Right cardiac atrium (tissue), 5 donors: ENCODE results near the gene TTC22. TPM values are rescaled to one million over a fixed set of nuclear protein-coding genes. Genes with fewer than 3 reads are reported as not detected.

Experiments used
- ATAC-seq, 2 donors: fragments of 200-7000 bp; cut with Tn5 transposase; one replicate each; pipeline versions ENCODE4 v1.8.0 to v1.9.1; 2020; ENCODE audit warnings: moderate library complexity in 2 of 2, mild to moderate bottlenecking in 1 of 2
- DNase-seq, 3 donors: peaks; one replicate each; pipeline ENCODE4 v3.0.0-alpha.2; 2020
- H3K27ac ChIP-seq: one replicate; pipeline ENCODE4 v1.5.1; 2013; ENCODE audit warnings: mild to moderate bottlenecking, low read length, control low read depth, moderate library complexity
- H3K27me3 ChIP-seq: one replicate; pipeline ENCODE4 v1.6.1; 2013; ENCODE audit not compliant: control insufficient read depth, insufficient read depth
- H3K4me1 ChIP-seq: one replicate; pipeline ENCODE4 v1.6.1; 2013; ENCODE audit warnings: low read length; ENCODE audit not compliant: control insufficient read depth, insufficient read depth
- H3K4me3 ChIP-seq: one replicate; pipeline ENCODE4 v1.5.1; 2013; ENCODE audit warnings: low read length, control low read depth
- H3K9me3 ChIP-seq: one replicate; pipeline ENCODE4 v1.6.1; 2013; ENCODE audit warnings: low read length; ENCODE audit not compliant: control insufficient read depth
- WGBS: extraction: QIAGEN DNeasy Blood & Tissue Kit; methylation state at CpG from one replicate; pipeline ENCODE4 v1.1.7; 2013; 5-methylcytosine and 5-hydroxymethylcytosine counted together
- intact Hi-C, 4 donors: fragments of 100-400 bp; cut with DNase I; formaldehyde crosslinking; loops; one replicate each; pipeline versions ENCODE4 v1.11.0 to v1.14.0; 2022 to 2023
- polyA plus RNA-seq: library from polyadenylated mRNA; stranded (reverse); fragments of 200-250 nt; gene quantifications from one replicate; pipeline ENCODE4 v1.2.3, GENCODE V29; 2013
- total RNA-seq, 4 donors: library from RNA; stranded (reverse); fragmentation: NEBNext Ultra II Directional; extraction: Animal tissue kit (Norgen Biotek cat#: 25700); gene quantifications; one replicate each; pipeline ENCODE4 v1.2.1, GENCODE V29; 2021
- donor health status: healthy with polysubstance abuse.
- donor health status: DM: no; HTN: yes; CAD: no.
- donor health status: DM: no; HTN: no; CAD: no.
- donor health status: DM: no; HTN: yes; CAD: no; lungs with severe emphysema.
- donor health status: DM: yes; HTN: yes; CAD: no.

TTC22 gene
- total and polyA plus RNA-seq, 5 donors: 0.05 to 0.17 (median 0.07) TPM; not detected in 1

DNA sequence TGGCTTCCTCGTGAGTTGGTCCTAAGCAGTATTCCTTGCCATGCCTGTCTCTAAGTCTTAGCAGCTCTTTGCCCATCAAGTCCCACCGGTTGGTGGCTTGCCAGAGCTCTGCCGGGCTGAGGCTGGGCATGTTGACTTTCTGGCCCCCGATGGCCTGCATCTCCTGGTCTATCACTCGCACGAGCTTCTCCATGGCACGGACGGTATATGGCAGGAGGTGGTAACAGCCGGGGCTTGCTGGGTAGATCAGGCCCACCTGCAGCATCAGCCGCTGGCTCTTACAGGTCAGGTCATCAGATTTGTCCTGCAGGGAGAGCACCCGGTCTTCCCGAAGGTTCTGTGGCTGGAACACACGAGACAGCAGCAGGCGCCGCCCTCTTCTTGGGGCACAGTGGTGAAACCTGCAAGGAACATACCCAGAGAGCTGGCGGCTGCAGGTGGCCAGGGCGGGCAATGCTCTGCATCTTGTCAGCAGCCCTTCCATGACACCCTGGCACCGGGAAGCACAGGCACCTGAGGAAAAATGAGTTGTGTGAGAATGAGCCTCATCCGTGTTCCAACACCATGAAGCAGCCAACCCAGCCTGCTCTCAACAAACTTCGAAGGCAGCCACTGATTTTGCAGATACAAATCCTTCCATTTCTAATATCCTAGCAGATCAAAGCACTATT lies 42.3 kb downstream of the TTC22 start:
- Histone ChIP-seq H3K4me3 (no peak overlapping the region), H3K27me3 (no peaks in the 10 kb centered on the region), H3K9me3 (no peaks in the 10 kb centered on the region), H3K4me1 (no peaks in the 10 kb centered on the region), H3K27ac (no peak overlapping the region)
- DNase-seq (no peak), ATAC-seq (no peak)
- intact Hi-C loops: loop anchor here in 1 of 4 donors (5.0 kb wide), 1 partner anchor 47 kb away; no protein-coding TSS in a partner anchor
- 91% methylated on average over 20 of the region's 20 CpGs for WGBS

DNA sequence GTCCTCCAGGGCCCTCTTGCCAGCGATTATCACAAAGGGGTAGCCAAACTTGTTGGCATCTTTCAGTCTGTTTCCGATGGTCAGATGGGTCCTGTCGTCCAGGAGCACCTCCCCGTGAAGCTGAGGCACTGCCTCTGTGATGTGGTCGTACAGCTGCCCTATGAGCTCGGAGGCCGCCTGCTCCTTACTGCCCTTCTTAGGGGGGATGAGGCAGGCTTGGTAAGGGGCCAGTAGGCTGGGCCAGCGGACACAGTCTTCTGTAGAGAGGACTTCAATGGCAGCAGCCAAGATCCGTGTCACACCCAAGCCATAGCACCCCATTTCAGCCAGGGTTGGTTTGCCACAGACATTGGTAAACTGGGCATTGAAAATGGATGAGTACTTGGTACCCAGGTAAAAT lies 43.3 kb downstream of the TTC22 start:
- intact Hi-C loops: loop anchor here in 1 of 4 donors (5.0 kb wide), 1 partner anchor 46 kb away; no protein-coding TSS in a partner anchor
- no peaks in the 10 kb centered on the region for H3K27me3 ChIP-seq

DNA sequence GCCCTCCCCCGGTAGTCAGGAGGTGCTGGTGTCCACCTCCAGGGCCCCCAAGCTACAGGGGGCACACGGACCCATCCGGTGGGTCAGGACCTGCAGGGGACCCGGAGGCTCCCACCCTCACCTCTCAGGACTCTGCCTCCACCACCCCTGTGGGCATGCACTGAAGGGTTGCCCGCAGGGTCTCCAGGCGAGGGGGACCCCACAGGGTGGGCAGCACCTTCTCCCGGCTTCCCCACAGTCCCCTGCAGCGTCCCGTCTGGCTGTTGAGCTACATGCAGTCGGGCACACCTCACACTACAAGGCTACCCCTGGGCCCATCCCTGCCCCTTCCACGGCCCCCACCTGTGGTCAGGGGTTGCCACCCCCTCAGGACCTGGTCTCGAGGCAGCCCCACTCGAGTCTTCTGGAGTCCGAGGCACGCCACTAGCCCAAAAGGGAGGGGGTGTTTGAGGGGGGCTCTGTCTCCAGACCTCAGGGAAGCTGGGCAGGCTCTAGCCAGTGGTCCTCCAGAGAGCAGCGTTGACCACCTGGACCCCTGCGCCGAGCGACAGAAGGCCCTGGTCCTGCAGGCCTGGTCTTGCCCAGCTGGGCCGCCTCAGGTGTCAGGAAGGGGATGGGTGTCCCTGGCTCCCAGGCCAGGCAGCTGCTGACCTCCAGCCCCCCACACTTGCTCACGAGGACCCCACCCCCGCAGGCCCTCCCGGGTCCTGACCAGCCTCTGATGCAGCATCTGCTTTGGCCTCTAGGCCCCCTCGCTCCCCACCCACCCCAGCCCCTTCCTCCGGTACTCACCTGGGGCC lies 46.4 kb downstream of the TTC22 start:
- WGBS: 91% methylated on average over 25 of the region's 25 CpGs
- H3K4me1 ChIP-seq: no peaks in the 10 kb centered on the region
- H3K27ac ChIP-seq: no peak overlapping the region
- H3K4me3 ChIP-seq: no peak overlapping the region
- intact Hi-C loops: loop anchor here in 1 of 4 donors (5.0 kb wide), 1 partner anchor 42 kb away; no protein-coding TSS in a partner anchor
- ATAC-seq (peak; percentile 31 to 32), DNase-seq (no peak)
- no peaks in the 10 kb centered on the region for H3K27me3 ChIP-seq
- no peaks in the 10 kb centered on the region for H3K9me3 ChIP-seq

More for the DNA sequence above, 43.3 kb downstream of the TTC22 start:
- DNase-seq (no peak), ATAC-seq (no peak)
- H3K4me3 ChIP-seq: no peak overlapping the region
- H3K27ac ChIP-seq: no peak overlapping the region
- H3K4me1 ChIP-seq: no peaks in the 10 kb centered on the region
- 98% methylated on average over 9 of the region's 9 CpGs for WGBS
- no peaks in the 10 kb centered on the region for H3K9me3 ChIP-seq

DNA sequence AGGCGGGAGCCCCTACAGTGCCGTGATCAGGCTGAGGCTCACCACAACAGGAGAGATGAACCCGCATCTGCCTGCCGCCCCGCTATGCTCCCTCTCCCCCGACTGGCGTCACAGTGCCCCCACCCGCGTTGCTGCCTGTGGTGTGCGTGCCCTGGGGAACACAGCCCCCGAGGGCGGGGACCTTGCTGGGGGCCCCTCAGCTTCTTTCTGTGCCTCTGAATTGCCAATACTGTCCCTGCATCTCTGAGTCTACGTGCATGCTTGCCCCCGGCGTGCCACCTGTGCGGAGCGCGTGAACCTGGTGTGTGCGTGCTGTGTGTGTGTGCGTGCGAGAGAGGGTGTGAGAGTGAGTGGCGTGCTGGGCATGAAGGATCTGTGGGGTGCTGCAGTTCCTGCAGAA lies 47.1 kb downstream of the TTC22 start:
- ATAC-seq (peak in 1 of 2 donors; percentile 23), DNase-seq (no peak)
- no peaks in the 10 kb centered on the region for H3K9me3 ChIP-seq
- no peaks in the 10 kb centered on the region for H3K4me1 ChIP-seq
- WGBS: 93% methylated on average over 22 of the region's 22 CpGs
- H3K27me3 ChIP-seq: no peaks in the 10 kb centered on the region
- no peak overlapping the region for H3K27ac ChIP-seq
- H3K4me3 ChIP-seq: no peak overlapping the region
- intact Hi-C loops: no loop called here

DNA sequence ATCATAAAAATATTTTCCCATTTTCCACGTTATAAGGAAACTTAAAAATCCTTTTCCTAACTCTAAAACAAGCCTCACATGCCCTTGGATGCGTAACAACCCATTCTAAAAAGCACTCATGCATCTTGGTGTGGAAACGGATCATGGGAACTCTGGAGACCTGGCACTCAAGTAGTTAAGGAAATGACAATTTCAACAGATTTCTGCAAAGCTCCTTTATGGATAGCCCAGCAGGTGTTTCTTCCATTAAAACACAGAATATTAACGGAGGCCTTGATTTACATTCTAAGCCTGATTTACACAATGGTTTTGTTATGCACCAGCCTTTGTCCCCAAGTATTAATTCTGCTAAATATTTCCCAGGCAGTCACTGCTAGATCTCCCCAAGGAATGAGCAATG lies 49.7 kb downstream of the TTC22 start:
- H3K27ac ChIP-seq: no peak overlapping the region
- WGBS: 61% methylated on average over 4 of the region's 4 CpGs
- intact Hi-C loops: no loop called here
- no peaks in the 10 kb centered on the region for H3K27me3 ChIP-seq
- no peak for DNase-seq
- ATAC-seq: no peak
- no peak overlapping the region for H3K4me3 ChIP-seq
- no peaks in the 10 kb centered on the region for H3K4me1 ChIP-seq
- H3K9me3 ChIP-seq: no peaks in the 10 kb centered on the region

DNA sequence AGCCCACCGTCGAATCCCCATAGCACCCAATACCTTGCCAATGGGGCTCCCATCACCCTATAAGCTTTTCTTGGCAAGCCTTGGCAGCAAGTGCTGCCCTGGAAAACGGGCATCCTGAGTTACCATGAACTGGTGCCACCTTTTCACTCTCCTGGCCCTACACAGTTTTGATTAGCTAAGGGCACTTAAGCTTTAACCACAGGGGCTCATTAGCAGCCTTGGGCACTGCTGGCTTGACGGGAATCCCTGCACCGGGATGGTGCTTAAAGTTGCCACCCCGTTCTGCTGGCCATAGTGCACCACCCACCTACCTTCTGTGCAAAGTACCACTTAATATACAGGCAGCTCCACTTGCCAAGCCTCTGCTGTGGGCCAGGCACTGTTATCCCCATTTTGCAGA lies 50.5 kb downstream of the TTC22 start:
- Histone ChIP-seq H3K9me3 (no peaks in the 10 kb centered on the region), H3K4me1 (no peaks in the 10 kb centered on the region), H3K27ac (no peak overlapping the region), H3K27me3 (no peaks in the 10 kb centered on the region), H3K4me3 (no peak overlapping the region)
- ATAC-seq (no peak), DNase-seq (no peak)
- intact Hi-C loops: no loop called here
- 77% methylated on average over 6 of the region's 6 CpGs for WGBS

DNA sequence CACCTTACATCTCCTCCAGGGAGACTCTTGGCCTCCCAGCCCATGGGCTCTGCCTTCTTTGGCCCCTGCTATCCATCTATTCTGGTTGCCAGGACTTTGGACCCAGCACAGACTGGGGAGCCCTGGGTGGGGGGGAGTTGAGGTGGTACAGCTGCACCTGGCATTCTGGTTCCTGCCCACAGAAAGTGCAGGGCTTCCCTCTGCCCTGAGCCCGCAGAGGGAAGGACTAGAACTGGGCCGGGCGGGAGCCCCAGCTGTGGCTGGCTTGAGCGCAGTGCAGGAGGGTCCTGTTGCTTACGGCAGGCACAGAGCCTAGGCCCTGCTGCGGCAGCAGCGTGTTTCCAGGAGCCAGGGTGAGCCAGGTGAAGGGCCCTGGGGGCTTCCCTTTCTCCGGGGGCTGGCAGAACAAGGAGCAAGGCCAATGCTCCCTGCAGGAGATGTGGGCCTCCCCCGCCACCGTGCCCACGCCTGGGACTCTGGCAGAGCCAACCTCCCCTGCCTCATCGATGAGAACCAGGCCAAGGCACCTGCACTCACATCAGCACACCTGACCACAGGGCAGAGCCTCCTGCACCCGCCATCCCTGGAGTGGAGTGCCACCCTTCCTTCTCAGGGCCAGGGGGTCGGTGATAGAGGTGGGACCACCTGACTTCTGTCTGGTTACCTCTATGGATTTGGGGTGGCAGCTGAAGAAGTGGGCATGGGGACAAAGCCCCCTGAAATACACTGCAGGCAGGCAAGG lies 52.9 kb downstream of the TTC22 start:
- Histone ChIP-seq H3K9me3 (no peaks in the 10 kb centered on the region), H3K4me3 (no peak overlapping the region), H3K27me3 (no peaks in the 10 kb centered on the region), H3K27ac (no peak overlapping the region), H3K4me1 (no peaks in the 10 kb centered on the region)
- DNase-seq (no peak), ATAC-seq (no peak)
- 80% methylated on average over 14 of the region's 14 CpGs for WGBS
- intact Hi-C loops: no loop called here

DNA sequence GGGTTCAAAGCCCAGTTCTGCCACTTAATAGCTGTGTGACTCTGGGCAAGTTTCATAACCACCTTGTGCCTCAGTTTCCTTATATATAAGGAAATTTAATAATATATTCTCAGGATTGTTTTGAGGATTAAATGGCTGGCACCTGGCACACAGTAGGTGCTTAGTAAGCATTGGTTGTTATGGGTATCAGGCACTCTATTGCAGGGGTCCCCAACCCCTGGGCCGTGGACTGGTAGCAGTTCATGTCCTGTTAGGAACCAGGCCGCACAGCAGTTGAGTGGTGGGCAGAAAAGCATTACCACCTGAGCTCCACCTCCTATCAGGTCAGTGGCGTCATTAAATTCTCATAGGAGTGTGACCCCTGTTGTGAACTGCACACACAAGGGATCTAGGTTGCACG lies 55.3 kb downstream of the TTC22 start:
- Histone ChIP-seq H3K4me3 (no peak overlapping the region), H3K9me3 (no peaks in the 10 kb centered on the region), H3K4me1 (no peaks in the 10 kb centered on the region), H3K27me3 (no peaks in the 10 kb centered on the region), H3K27ac (no peak overlapping the region)
- intact Hi-C loops: no loop called here
- ATAC-seq: no peak
- no peak for DNase-seq
- 97% methylated on average over 4 of the region's 4 CpGs for WGBS

DNA sequence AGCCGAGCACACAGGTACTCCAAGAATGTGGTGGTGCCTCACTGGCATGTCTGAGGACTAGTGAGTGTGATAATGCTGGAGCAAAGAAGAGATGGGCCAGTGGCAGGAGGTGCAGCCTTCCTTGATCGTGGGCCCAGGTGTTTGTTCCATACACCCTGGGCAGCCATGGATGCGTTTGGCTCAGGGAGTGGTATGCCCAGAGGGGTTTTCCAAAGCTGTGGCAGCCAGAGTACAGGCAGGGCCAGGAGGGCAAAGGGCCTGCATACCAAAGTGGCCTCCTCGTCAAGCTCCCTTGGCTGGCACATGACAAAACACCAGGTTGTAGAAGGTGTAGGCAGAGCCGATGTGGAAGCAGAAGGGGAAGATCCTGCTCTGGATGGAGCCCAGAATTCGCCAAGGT lies 55.8 kb downstream of the TTC22 start:
- WGBS: 89% methylated on average over 6 of the region's 6 CpGs
- Histone ChIP-seq H3K4me1 (no peaks in the 10 kb centered on the region), H3K9me3 (no peaks in the 10 kb centered on the region), H3K27ac (no peak overlapping the region), H3K4me3 (no peak overlapping the region), H3K27me3 (no peaks in the 10 kb centered on the region)
- DNase-seq (no peak), ATAC-seq (no peak)
- intact Hi-C loops: no loop called here

DNA sequence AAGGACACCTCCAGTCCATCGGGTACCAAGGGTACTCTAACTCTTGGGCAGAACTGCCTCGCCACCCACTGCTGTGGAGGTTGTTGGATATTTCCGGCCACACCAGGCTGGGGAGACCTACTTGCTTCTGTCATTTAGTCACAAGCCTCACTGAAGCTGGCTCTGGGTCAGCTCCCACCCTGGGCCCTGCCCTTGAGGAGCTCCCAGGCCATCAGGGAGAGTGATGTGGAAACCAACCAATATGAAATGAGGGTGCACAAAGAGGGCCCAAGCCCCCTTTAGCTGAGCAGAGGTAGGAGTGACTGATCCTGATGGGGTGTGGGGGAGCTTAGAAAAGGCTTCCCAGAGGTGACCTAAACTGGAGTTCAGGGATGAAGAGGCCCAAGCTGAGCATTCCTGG lies 56.4 kb downstream of the TTC22 start:
- H3K27ac ChIP-seq: no peak overlapping the region
- ATAC-seq (no peak), DNase-seq (no peak)
- intact Hi-C loops: no loop called here
- H3K9me3 ChIP-seq: no peaks in the 10 kb centered on the region
- H3K4me3 ChIP-seq: no peak overlapping the region
- H3K27me3 ChIP-seq: no peaks in the 10 kb centered on the region
- no peaks in the 10 kb centered on the region for H3K4me1 ChIP-seq
- WGBS: 92% methylated on average over 3 of the region's 3 CpGs
